Measurements from ENCODE around the gene ZNF823. TPM values are rescaled to one million over a fixed set of nuclear protein-coding genes. Genes with fewer than 3 reads are reported as not detected.

ZNF823 gene
- total and polyA plus RNA-seq, 9 of the 15 experiments (the other 6 are each of a cell fraction or from before 2014, with no cell fraction given), result 4.0 to 13.4 (median 6.1) TPM

DNA sequence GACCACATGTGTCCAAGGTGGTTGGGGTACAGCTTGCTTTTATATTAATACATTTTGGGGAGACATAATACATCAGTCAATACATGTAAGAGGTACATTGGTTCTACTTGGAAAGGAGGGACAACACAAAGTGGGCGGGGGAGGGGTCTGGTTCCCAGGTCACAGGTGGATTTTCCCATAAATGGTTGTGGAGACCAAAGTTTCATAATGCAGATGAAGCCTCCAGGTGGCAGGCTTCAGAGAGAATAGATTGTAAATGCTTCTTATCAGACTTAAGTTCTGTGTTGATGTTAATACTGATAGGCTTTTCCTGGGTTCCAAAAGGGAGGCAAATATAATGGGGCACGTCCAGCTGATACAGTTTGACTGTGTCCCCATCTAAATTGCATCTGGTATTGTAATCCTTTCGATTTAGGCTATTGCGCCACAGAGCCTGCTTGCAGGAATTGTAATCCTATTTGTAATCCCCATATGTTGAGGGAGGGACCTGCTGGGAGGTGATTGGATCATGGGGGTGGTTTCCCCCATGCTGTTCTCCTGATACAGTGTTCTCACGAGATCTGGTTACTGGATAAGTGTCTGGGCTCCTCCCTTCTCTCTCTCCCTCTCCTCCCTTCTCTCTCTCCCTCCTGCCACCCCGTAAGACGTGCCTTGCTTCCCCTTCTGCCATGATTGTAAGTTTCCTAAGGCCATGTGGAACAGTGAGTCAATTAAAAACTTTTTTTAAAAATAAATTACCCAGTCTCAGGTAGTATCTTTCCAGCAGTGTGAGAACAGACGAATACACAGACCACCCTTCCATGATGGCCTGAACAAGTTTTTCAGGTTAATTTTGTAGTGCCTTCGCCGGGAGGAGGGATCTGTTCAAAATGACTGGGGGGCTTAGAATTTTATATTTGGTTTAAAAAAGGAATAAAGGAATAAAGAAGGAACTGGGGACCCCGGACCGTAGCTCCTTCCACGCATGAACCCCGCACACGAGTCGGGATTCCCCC, 44.9 kb downstream of the ZNF823 start (continued):
- TF ChIP-seq, protein P1, sequence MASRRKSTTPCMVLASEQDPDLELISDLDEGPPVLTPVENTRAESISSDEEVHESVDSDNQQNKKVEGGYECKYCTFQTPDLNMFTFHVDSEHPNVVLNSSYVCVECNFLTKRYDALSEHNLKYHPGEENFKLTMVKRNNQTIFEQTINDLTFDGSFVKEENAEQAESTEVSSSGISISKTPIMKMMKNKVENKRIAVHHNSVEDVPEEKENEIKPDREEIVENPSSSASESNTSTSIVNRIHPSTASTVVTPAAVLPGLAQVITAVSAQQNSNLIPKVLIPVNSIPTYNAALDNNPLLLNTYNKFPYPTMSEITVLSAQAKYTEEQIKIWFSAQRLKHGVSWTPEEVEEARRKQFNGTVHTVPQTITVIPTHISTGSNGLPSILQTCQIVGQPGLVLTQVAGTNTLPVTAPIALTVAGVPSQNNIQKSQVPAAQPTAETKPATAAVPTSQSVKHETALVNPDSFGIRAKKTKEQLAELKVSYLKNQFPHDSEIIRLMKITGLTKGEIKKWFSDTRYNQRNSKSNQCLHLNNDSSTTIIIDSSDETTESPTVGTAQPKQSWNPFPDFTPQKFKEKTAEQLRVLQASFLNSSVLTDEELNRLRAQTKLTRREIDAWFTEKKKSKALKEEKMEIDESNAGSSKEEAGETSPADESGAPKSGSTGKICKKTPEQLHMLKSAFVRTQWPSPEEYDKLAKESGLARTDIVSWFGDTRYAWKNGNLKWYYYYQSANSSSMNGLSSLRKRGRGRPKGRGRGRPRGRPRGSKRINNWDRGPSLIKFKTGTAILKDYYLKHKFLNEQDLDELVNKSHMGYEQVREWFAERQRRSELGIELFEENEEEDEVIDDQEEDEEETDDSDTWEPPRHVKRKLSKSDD (conservative IDR thresholded peaks at IDR 0.05; ENCODE audit: low read length), result no peak
- peak; percentile 40; the same call in 1 of the 2 replicates for TF ChIP-seq CBFA2T2 (conservative IDR thresholded peaks at IDR 0.05)
- TF ChIP-seq, protein P2, sequence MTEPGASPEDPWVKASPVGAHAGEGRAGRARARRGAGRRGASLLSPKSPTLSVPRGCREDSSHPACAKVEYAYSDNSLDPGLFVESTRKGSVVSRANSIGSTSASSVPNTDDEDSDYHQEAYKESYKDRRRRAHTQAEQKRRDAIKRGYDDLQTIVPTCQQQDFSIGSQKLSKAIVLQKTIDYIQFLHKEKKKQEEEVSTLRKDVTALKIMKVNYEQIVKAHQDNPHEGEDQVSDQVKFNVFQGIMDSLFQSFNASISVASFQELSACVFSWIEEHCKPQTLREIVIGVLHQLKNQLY (CRISPR knock-in tag; conservative IDR thresholded peaks at IDR 0.05), result no peak
- no peak for TF ChIP-seq POLR2B (IDR thresholded peaks at IDR 0.05; ENCODE audit: low read depth, partially characterized antibody)
- TF ChIP-seq DPF2 (IDR thresholded peaks at IDR 0.05), result peak; percentile 58
- TF ChIP-seq TCF7L2 (IDR thresholded peaks at IDR 0.05; ENCODE audit: low read depth, low read length), result no peak
- TF ChIP-seq U2AF2 (optimal IDR thresholded peaks at IDR 0.05; ENCODE audit: low read depth, low read length), result no peak
- TF ChIP-seq CBFA2T3 (IDR thresholded peaks at IDR 0.05), result peak; percentile 75
- TF ChIP-seq PML (IDR thresholded peaks at IDR 0.05; ENCODE audit: low read length), result peak; percentile 5; the same call in 1 of the 2 replicates
- TF ChIP-seq ZNF263 (CRISPR knock-in tag; IDR thresholded peaks at IDR 0.05; ENCODE audit: borderline replicate concordance), result 0 out of 2 replicates have a peak, but pooled peaks have one; percentile 21
- TF ChIP-seq, protein P3, sequence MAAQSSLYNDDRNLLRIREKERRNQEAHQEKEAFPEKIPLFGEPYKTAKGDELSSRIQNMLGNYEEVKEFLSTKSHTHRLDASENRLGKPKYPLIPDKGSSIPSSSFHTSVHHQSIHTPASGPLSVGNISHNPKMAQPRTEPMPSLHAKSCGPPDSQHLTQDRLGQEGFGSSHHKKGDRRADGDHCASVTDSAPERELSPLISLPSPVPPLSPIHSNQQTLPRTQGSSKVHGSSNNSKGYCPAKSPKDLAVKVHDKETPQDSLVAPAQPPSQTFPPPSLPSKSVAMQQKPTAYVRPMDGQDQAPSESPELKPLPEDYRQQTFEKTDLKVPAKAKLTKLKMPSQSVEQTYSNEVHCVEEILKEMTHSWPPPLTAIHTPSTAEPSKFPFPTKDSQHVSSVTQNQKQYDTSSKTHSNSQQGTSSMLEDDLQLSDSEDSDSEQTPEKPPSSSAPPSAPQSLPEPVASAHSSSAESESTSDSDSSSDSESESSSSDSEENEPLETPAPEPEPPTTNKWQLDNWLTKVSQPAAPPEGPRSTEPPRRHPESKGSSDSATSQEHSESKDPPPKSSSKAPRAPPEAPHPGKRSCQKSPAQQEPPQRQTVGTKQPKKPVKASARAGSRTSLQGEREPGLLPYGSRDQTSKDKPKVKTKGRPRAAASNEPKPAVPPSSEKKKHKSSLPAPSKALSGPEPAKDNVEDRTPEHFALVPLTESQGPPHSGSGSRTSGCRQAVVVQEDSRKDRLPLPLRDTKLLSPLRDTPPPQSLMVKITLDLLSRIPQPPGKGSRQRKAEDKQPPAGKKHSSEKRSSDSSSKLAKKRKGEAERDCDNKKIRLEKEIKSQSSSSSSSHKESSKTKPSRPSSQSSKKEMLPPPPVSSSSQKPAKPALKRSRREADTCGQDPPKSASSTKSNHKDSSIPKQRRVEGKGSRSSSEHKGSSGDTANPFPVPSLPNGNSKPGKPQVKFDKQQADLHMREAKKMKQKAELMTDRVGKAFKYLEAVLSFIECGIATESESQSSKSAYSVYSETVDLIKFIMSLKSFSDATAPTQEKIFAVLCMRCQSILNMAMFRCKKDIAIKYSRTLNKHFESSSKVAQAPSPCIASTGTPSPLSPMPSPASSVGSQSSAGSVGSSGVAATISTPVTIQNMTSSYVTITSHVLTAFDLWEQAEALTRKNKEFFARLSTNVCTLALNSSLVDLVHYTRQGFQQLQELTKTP (IDR thresholded peaks at IDR 0.05; ENCODE audit: low read depth in 1 of 2, partially characterized antibody in 2 of 2), result peak in 1 of 2 experiments; percentile 25
- TF ChIP-seq, protein P4, sequence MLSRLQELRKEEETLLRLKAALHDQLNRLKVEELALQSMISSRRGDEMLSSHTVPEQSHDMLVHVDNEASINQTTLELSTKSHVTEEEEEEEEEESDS (CRISPR knock-in tag; IDR thresholded peaks at IDR 0.05), result no peak
- peak; percentile 90 for TF ChIP-seq CHD2 (IDR thresholded peaks at IDR 0.05; ENCODE audit: low read depth, low read length)
- no peak for TF ChIP-seq ZNF253 (CRISPR knock-in tag; conservative IDR thresholded peaks at IDR 0.05)
- TF ChIP-seq PRPF4 (IDR thresholded peaks at IDR 0.05; ENCODE audit: insufficient read depth, low read depth, low read length, poor library complexity, severe bottlenecking), result no peak
- TF ChIP-seq, protein P5, sequence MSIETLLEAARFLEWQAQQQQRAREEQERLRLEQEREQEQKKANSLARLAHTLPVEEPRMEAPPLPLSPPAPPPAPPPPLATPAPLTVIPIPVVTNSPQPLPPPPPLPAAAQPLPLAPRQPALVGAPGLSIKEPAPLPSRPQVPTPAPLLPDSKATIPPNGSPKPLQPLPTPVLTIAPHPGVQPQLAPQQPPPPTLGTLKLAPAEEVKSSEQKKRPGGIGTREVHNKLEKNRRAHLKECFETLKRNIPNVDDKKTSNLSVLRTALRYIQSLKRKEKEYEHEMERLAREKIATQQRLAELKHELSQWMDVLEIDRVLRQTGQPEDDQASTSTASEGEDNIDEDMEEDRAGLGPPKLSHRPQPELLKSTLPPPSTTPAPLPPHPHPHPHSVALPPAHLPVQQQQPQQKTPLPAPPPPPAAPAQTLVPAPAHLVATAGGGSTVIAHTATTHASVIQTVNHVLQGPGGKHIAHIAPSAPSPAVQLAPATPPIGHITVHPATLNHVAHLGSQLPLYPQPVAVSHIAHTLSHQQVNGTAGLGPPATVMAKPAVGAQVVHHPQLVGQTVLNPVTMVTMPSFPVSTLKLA (conservative IDR thresholded peaks at IDR 0.05), result peak in 1 of 2 experiments; percentile 8; a peak in 1 of 4 replicates
- TF ChIP-seq KAT2B (IDR thresholded peaks at IDR 0.05; ENCODE audit: low read depth, low read length), result no peak

Data from K562 (cell line).